Left renal cortex interstitium (tissue), 4 donors: ENCODE measurements around the gene POP4. TPM values are rescaled to one million over a fixed set of nuclear protein-coding genes. Genes with fewer than 3 reads are reported as not detected.
A peak's percentile ranks its signal among the peaks of the same experiment; 100 is the strongest.
"Not testable (repeated sequence)": the region's sequence is repeated elsewhere in the genome, so short reads cannot be mapped to it uniquely, and the experiment has no call there.

Experiments
- DNase-seq, 4 donors: peaks; one replicate each; pipeline ENCODE4 v3.0.0-alpha.2; 2013; ENCODE audit warnings: low read depth in 4 of 4, low spot score in 2 of 4, missing footprints in 1 of 4
- polyA plus RNA-seq, 4 donors: library from polyadenylated mRNA; unstranded; fragments of 120-200 nt; gene quantifications; one replicate each; pipeline ENCODE4 v1.2.1, GENCODE V29; 2013; ENCODE audit not compliant: insufficient read length in 4 of 4

POP4 gene
- polyA plus RNA-seq = 10 to 100 TPM; 64.3 to 74.5 (median 68.3) TPM

- DNase-seq = peak; percentile 95 to 97 (median 96)
These were observed at the start of gene POP4 for GRCh38 chr19:29605653-29606419. TSS of gene POP4 (plus strand) at chr19:29606283. CDS start at chr19:29606319, 36 bp downstream.

- not testable (repeated sequence) for DNase-seq
These were observed 47.0 kb upstream of the POP4 start for GRCh38 chr19:29559110-29559509.

- no peak for DNase-seq
These were observed 46.3 kb upstream of the POP4 start for GRCh38 chr19:29559743-29560142.

- no peak for DNase-seq
These were observed 45.6 kb upstream of the POP4 start for GRCh38 chr19:29560313-29561075.

GRCh38 chr19:29561601-29562000, 44.5 kb upstream of the POP4 start:
- DNase-seq = no peak

GRCh38 chr19:29562299-29563297, 43.5 kb upstream of the POP4 start:
- DNase-seq = no peak

- DNase-seq = no peak
These were observed 42.5 kb upstream of the POP4 start for GRCh38 chr19:29563486-29564101.

GRCh38 chr19:29564574-29565005, 41.5 kb upstream of the POP4 start:
- DNase-seq = no peak

- no peak for DNase-seq
These were observed 40.9 kb upstream of the POP4 start for GRCh38 chr19:29565171-29565570.

GRCh38 chr19:29566496-29567054, 39.5 kb upstream of the POP4 start:
- no peak for DNase-seq

- no peak for DNase-seq
These were observed 38.6 kb upstream of the POP4 start for GRCh38 chr19:29567366-29567915.

- no peak for DNase-seq
These were observed 37.8 kb upstream of the POP4 start for GRCh38 chr19:29568036-29569025.

- DNase-seq = no peak
These were observed 36.8 kb upstream of the POP4 start for GRCh38 chr19:29569038-29569911.

GRCh38 chr19:29571181-29571580, 34.9 kb upstream of the POP4 start:
- DNase-seq = no peak

GRCh38 chr19:29573486-29573885, 32.6 kb upstream of the POP4 start:
- DNase-seq = no peak

- no peak for DNase-seq
These were observed 31.6 kb upstream of the POP4 start for GRCh38 chr19:29574510-29574909.

- DNase-seq = no peak
These were observed 30.0 kb upstream of the POP4 start for GRCh38 chr19:29576046-29576606.
